K562 (cell line): Measurements from ENCODE around the gene NR1H3.

Experiments used
- BACH1 ChIP-seq: fragments of 200-800 bp; sonication (Bioruptor generic); IDR thresholded peaks from 2 replicates; pipeline ENCODE4 v1.6.1; 2016; ENCODE audit warnings: missing genetic modification characterization, missing compliant biosample characterization
- CEBPZ ChIP-seq: fragments of 150-350 bp; IDR thresholded peaks from 2 replicates; pipeline ENCODE4 v1.6.1; 2014; ENCODE audit warnings: low read depth, mild to moderate bottlenecking, low read length, borderline replicate concordance
- ELK1 ChIP-seq: sonication (generic); formaldehyde crosslinking; IDR thresholded peaks from 2 replicates; pipeline ENCODE4 v1.8.1; 2022; ENCODE audit warnings: missing genetic modification reagents
- HCFC1 ChIP-seq: IDR thresholded peaks from 2 replicates; pipeline ENCODE4 v1.6.1; 2012; ENCODE audit warnings: low read depth, low read length, improper control_type of control experiment
- MYC ChIP-seq, 2 experiments: fragments of 250-450 bp in 1 of 2; sonication (Bioruptor Pico) in 1 of 2; IDR thresholded peaks; 2 replicates each; pipeline versions ENCODE4 v1.5.1 to v1.6.1; 2012 to 2021; ENCODE audit warnings: low read depth in 2 of 2, borderline replicate concordance in 1 of 2, improper control_type of control experiment in 1 of 2, low read length in 1 of 2, mild to moderate bottlenecking in 1 of 2, moderate library complexity in 1 of 2
- POLR2AphosphoS5 ChIP-seq: IDR thresholded peaks from 2 replicates; pipeline ENCODE4 v1.6.1; 2011; ENCODE audit warnings: mild to moderate bottlenecking, low read depth, low read length, moderate library complexity; ENCODE audit not compliant: control insufficient read depth, insufficient read depth
- SIN3A ChIP-seq, 2 experiments: fragments of 150-350 bp in 1 of 2; IDR thresholded peaks; 2 replicates each; pipeline ENCODE4 v1.6.1; 2011 to 2016; ENCODE audit warnings: borderline replicate concordance in 2 of 2, low read depth in 2 of 2, low read length in 2 of 2, mild to moderate bottlenecking in 2 of 2, moderate library complexity in 2 of 2; ENCODE audit not compliant: control insufficient read depth in 1 of 2
- TCF3 ChIP-seq: sonication (generic); formaldehyde crosslinking; IDR thresholded peaks from 2 replicates; pipeline ENCODE4 v1.4.0; 2020; ENCODE audit warnings: mild to moderate bottlenecking, missing genetic modification reagents
- ZNF609 ChIP-seq: sonication (generic); formaldehyde crosslinking; IDR thresholded peaks from 2 replicates; pipeline ENCODE4 v1.8.1; 2023; ENCODE audit warnings: missing genetic modification reagents, mild to moderate bottlenecking, borderline replicate concordance
- ZZZ3 ChIP-seq: fragments of 450-650 bp; IDR thresholded peaks from 2 replicates; pipeline ENCODE4 v1.6.1; 2016; ENCODE audit warnings: antibody characterized with exemption, mild to moderate bottlenecking, moderate library complexity

- TF ChIP-seq ELK1 (CRISPR knock-in tag) (no peak), CEBPZ (no peak), SIN3A (IDR thresholded peaks at IDR 0.05; ENCODE audit: borderline replicate concordance in 2 of 2, control insufficient read depth in 1 of 2, low read depth in 2 of 2, low read length in 2 of 2) (no peak), TCF3 (CRISPR knock-in tag) (no peak), HCFC1 (no peak), ZNF609 (no peak), BACH1 (tag) (no peak), ZZZ3 (no peak), MYC (IDR thresholded peaks at IDR 0.05; ENCODE audit: low read depth, low read length) (no peak), MYC (CRISPR knock-in tag; IDR thresholded peaks at IDR 0.05; ENCODE audit: borderline replicate concordance, low read depth) (no peak), POLR2AphosphoS5 (no peak)
These were observed 6.7 kb downstream of the NR1H3 start for GRCh38 chr11:47264521-47264920.
